Endothelial cell of umbilical vein (primary cell): ENCODE results near the gene NEDD1. TPM values are rescaled to one million over a fixed set of nuclear protein-coding genes. Genes with fewer than 3 reads are reported as not detected.

Experiments
- BruUV-seq: library from RNA; stranded (reverse); fragments of 400-500 nt; replicated peaks from 2 replicates; lab custom pipeline; 2021; lab: Mats Ljungman, UMichigan
- CTCF ChIA-PET: fragments of 300-600, 350-600 bp; sonication (Branson Sonifier 250); formaldehyde crosslinking; loops from one replicate; lab custom pipeline; 2021; ENCODE audit warnings: antibody characterized with exemption, inconsistent platforms; lab: Charles Lee
- POLR2A ChIA-PET: fragments of 300-600, 350-600 bp; sonication (Branson Sonifier 250); formaldehyde crosslinking; loops from one replicate; lab custom pipeline; 2021; ENCODE audit warnings: antibody characterized with exemption, inconsistent platforms; lab: Charles Lee
- DNase-seq: peaks from one replicate; pipeline ENCODE4 v3.0.0-alpha.2; 2011; ENCODE audit warnings: low read depth, low spot score
- FAIRE-seq: peaks from 2 replicates; lab custom pipeline; 2011; peaks lifted over from hg19 to GRCh38; lab: Jason Lieb, UNC
- H2AFZ ChIP-seq: 2 replicates; pipeline ENCODE4 v1.6.0; 2012; ENCODE audit warnings: low read depth, low read length, control low read depth, inconsistent platforms
- H3K27ac ChIP-seq: 2 replicates; pipeline ENCODE4 v1.5.1; 2011; ENCODE audit warnings: low read depth, mild to moderate bottlenecking, control low read depth, low read length, moderate library complexity; ENCODE audit not compliant: insufficient read depth
- H3K27me3 ChIP-seq, 2 experiments: 2 replicates each; pipeline versions ENCODE4 v1.6.0 to v1.6.1; 2011; ENCODE audit warnings: low read length in 2 of 2, mixed read lengths in 1 of 2; ENCODE audit not compliant: control insufficient read depth in 2 of 2, insufficient read depth in 2 of 2
- H3K36me3 ChIP-seq, 2 experiments: 2 replicates in 1 of 2; 3 replicates in 1 of 2; pipeline ENCODE4 v1.5.1; 2011; ENCODE audit warnings: low read length in 2 of 2, mild to moderate bottlenecking in 1 of 2, moderate library complexity in 1 of 2; ENCODE audit not compliant: control insufficient read depth in 2 of 2, insufficient read depth in 2 of 2; ENCODE audit errors: extremely low read depth in 1 of 2
- H3K4me1 ChIP-seq: 3 replicates; pipeline ENCODE4 v1.5.1; 2011; ENCODE audit warnings: mild to moderate bottlenecking, low read length; ENCODE audit not compliant: control insufficient read depth, insufficient read depth; ENCODE audit errors: extremely low read depth
- H3K4me2 ChIP-seq: 2 replicates; pipeline ENCODE4 v1.6.1; 2011; ENCODE audit warnings: low read length, control low read depth, mixed read lengths; ENCODE audit not compliant: insufficient read depth
- H3K4me3 ChIP-seq, 3 experiments: fragments of 200-600 bp in 1 of 3; sonication (generic), shearing (Covaris generic) in 1 of 3; replicated peaks in 1 of 3; 2 replicates each; pipeline ENCODE4 v1.5.1; 2011 to 2016; ENCODE audit warnings: control low read depth in 3 of 3, low read length in 3 of 3, mild to moderate bottlenecking in 2 of 3, inconsistent platforms in 1 of 3, low read depth in 1 of 3, moderate library complexity in 1 of 3; ENCODE audit not compliant: insufficient read depth in 1 of 3
- H3K79me2 ChIP-seq: 2 replicates; pipeline ENCODE4 v1.6.0; 2012; ENCODE audit warnings: low read length, inconsistent platforms; ENCODE audit not compliant: control insufficient read depth, insufficient read depth
- H3K9ac ChIP-seq: replicated peaks from 2 replicates; pipeline ENCODE3; 2011; ENCODE audit warnings: low read length, control low read depth; ENCODE audit not compliant: insufficient read depth; ENCODE audit errors: extremely low read depth
- H3K9me1 ChIP-seq: replicated peaks from 3 replicates; pipeline ENCODE4 v1.6.0; 2011; ENCODE audit warnings: mild to moderate bottlenecking, low read length; ENCODE audit not compliant: control insufficient read depth, insufficient read depth; ENCODE audit errors: extremely low read depth
- H3K9me3 ChIP-seq: replicated peaks from 2 replicates; pipeline ENCODE4 v1.5.1; 2012; ENCODE audit warnings: low read length, inconsistent platforms; ENCODE audit not compliant: control insufficient read depth, insufficient read depth
- H4K20me1 ChIP-seq: replicated peaks from 2 replicates; pipeline ENCODE3; 2011; ENCODE audit warnings: mild to moderate bottlenecking, low read length; ENCODE audit not compliant: control insufficient read depth, insufficient read depth; ENCODE audit errors: extremely low read depth
- EZH2 ChIP-seq: IDR thresholded peaks from 2 replicates; pipeline ENCODE4 v1.6.1; 2012; ENCODE audit warnings: borderline replicate concordance, low read depth, mild to moderate bottlenecking, moderate library complexity, low read length, inconsistent platforms; ENCODE audit not compliant: severe bottlenecking
- FOS ChIP-seq: IDR thresholded peaks from 2 replicates; pipeline ENCODE4 v1.6.1; 2011; ENCODE audit warnings: mild to moderate bottlenecking, low read length, moderate library complexity, borderline replicate concordance; ENCODE audit not compliant: insufficient read depth
- GATA2 ChIP-seq: IDR thresholded peaks from 2 replicates; pipeline ENCODE4 v1.7.0; 2011; ENCODE audit warnings: low read depth, mild to moderate bottlenecking, moderate library complexity, mixed read lengths, low read length; ENCODE audit not compliant: insufficient read length, insufficient read depth
- JUN ChIP-seq: IDR thresholded peaks from 2 replicates; pipeline ENCODE4 v1.6.1; 2011; ENCODE audit warnings: borderline replicate concordance, low read depth; ENCODE audit not compliant: insufficient read length, insufficient read depth
- MYC ChIP-seq: IDR thresholded peaks from one replicate; pipeline ENCODE4 v1.6.1; 2011; ENCODE audit warnings: mild to moderate bottlenecking, low read depth, low read length
- POLR2A ChIP-seq: IDR thresholded peaks from 2 replicates; pipeline ENCODE4 v1.6.1; 2012; ENCODE audit warnings: low read depth, mild to moderate bottlenecking, control low read depth, low read length
- POLR2AphosphoS5 ChIP-seq: IDR thresholded peaks from 2 replicates; pipeline ENCODE4 v1.6.1; 2012; ENCODE audit warnings: low read depth, mild to moderate bottlenecking, control low read depth, low read length, moderate library complexity; ENCODE audit not compliant: insufficient read depth
- dilution Hi-C: fragments of 300-500 bp; cut with MboI; formaldehyde crosslinking; loops from one replicate; pipeline ENCODE4 v1.15.0; 2019; ENCODE audit warnings: low sequenced_read_pairs; ENCODE audit not compliant: extremely low pct_ligation_motif_present
- intact Hi-C: fragments of 100-400 bp; cut with micrococcal nuclease; formaldehyde crosslinking; loops from one replicate; pipeline ENCODE4 v1.10.0; 2022
- polyA plus RNA-seq, 4 experiments: library from polyadenylated mRNA; depleted of rRNA in 3 of 4; stranded (reverse) in 3 of 4; unstranded in 1 of 4; fragments of >200 nt; gene quantifications; 2 replicates each; pipeline versions ENCODE4 v1.2.1 to v1.2.3, GENCODE V29; 2011 to 2012; ENCODE audit warnings: missing spikeins in 1 of 4
- total RNA-seq: library from RNA; stranded (reverse); gene quantifications from 2 replicates; pipeline ENCODE4 v1.2.3, GENCODE V29; 2021
- TF ChIP-seq, protein P1 (sequence below): IDR thresholded peaks from 2 replicates; pipeline ENCODE4 v1.6.1; 2011; ENCODE audit not compliant: insufficient read depth, insufficient read length
- TF ChIP-seq, protein P2 (sequence below), 2 donors: IDR thresholded peaks; 1 replicate in 1 of 2; 2 replicates in 1 of 2; pipeline ENCODE4 v1.5.1; 2011; ENCODE audit warnings: low read length in 2 of 2, mild to moderate bottlenecking in 2 of 2, moderate library complexity in 2 of 2, control low read depth in 1 of 2, inconsistent platforms in 1 of 2, low read depth in 1 of 2; ENCODE audit not compliant: insufficient read depth in 1 of 2; ENCODE audit errors: extremely low read depth in 1 of 2

The NEDD1 gene
- total and polyA plus RNA-seq, 2 donors (not counting 3 experiments of a cell fraction or from before 2014, with no cell fraction given): 9.8 to 25.4 TPM

DNA sequence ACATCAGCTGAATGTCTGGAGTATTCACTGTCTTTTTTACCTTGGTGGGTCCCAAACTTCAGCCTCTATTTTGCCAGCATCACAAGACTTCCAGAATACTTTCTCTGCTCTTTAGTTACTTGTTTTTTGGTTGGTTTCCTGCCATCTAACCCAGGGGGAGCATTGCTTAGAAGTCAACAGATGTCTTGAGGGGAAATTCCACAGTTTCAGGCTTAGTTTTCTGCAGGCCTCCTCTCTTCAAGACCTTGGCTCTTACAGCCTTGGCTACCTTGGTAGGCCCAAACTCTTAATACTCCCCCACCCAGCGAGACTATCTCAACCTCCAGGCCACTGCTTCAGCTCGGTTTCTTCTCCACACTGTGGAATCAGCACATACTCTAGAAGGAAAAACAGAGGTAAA is 41.7 kb downstream of the NEDD1 start:
- CTCF ChIA-PET: no interaction called here
- Histone ChIP-seq H3K79me2 (no peaks in the 10 kb centered on the region), H2AFZ (no peak overlapping the region), H3K27me3 (no peaks in the 10 kb centered on the region), H4K20me1 (no peaks in the 10 kb centered on the region), H3K9me1 (no peaks in the 10 kb centered on the region), H3K4me3 (no peak overlapping the region), H3K27ac (no peak overlapping the region), H3K9me3 (no peaks in the 10 kb centered on the region), H3K4me2 (no peak overlapping the region), H3K36me3 (peaks cover 4 to 9% of the 10 kb centered on the region in 2 experiments), H3K4me1 (no peaks in the 10 kb centered on the region), H3K9ac (no peak overlapping the region)
- TF ChIP-seq GATA2 (no peak), POLR2A (no peak), POLR2AphosphoS5 (no peak), MYC (no peak), JUN (no peak), EZH2 (no peak), FOS (no peak)
- TF ChIP-seq, protein P1, sequence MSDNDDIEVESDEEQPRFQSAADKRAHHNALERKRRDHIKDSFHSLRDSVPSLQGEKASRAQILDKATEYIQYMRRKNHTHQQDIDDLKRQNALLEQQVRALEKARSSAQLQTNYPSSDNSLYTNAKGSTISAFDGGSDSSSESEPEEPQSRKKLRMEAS: no peak
- TF ChIP-seq, protein P2, sequence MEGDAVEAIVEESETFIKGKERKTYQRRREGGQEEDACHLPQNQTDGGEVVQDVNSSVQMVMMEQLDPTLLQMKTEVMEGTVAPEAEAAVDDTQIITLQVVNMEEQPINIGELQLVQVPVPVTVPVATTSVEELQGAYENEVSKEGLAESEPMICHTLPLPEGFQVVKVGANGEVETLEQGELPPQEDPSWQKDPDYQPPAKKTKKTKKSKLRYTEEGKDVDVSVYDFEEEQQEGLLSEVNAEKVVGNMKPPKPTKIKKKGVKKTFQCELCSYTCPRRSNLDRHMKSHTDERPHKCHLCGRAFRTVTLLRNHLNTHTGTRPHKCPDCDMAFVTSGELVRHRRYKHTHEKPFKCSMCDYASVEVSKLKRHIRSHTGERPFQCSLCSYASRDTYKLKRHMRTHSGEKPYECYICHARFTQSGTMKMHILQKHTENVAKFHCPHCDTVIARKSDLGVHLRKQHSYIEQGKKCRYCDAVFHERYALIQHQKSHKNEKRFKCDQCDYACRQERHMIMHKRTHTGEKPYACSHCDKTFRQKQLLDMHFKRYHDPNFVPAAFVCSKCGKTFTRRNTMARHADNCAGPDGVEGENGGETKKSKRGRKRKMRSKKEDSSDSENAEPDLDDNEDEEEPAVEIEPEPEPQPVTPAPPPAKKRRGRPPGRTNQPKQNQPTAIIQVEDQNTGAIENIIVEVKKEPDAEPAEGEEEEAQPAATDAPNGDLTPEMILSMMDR (IDR thresholded peaks at IDR 0.05; ENCODE audit: extremely low read depth in 1 of 2, insufficient read depth in 1 of 2, low read depth in 1 of 2, low read length in 2 of 2): no peak
- DNase-seq (no peak), FAIRE-seq (no peak)
- POLR2A ChIA-PET: no interaction called here
- intact Hi-C loops (no loop called here), dilution Hi-C loops (no loop called here)
- no TSS peak for BruUV-seq
